Measurements from ENCODE around the gene PTGFRN.

PTGFRN gene

DNA sequence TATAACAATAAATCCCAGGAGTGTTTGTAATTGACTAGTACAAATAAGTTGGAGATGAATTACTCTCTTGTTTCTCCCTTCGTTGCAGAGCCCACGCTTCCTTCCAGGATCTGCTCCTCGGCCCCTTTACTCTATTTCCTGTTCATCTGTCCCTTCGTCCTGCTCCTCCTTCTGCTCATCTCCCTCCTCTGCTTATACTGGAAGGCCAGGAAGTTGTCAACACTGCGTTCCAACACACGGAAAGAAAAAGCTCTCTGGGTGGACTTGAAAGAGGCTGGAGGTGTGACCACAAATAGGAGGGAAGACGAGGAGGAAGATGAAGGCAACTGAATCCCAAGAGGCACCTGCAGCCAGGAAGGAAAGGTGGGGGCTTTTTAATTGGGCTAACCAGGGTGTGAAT is 124.1 kb downstream of the PTGFRN start:
- DNase-seq (ENCODE audit: low read depth in 2 of 2) = no peak

DNA sequence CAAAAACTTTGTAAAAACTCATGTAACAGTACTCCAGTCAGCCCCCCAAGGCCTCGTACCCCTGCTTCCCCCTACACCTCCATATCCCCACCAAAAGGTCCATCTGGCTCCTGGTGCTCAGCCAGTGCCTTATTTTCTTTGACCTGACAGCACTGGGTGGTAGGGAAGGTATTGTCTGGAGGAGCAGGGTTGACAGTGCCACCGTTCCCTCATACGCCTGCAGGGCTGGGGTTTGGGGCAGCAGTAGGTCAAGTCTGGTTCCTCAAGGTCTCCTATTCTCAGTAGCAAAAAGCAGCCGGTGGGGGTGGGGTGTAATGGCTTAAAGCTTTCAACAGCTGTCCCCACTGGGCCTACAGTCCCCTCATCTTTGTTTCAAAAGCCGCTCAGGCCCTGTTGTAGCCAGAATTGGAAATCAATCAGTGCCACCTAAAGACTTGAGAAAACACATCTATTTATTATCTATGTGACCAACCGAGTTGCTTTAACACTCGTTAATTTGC is 125.1 kb downstream of the PTGFRN start:
- DNase-seq (ENCODE audit: low read depth in 2 of 2) = no peak

DNA sequence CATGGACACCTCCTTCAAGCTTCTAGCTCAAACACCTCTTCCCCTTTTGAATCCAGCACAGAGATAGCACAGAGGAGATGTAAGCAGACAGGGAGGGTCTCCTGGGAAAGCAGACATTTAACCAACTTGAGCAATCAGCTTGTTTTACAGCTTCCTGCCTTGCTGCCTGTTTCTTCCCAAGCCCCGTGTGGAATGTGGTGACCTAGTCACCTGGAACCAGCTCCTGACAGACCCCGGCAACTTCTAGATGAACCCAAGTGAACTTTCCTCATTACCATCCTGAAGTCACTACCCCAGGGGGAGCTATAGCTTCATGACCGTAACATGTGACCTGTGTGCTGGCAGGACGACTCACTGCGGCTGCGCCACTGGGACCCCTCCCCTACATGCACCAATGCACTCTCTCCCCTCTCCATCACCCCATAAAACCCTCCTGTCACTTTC is 126.3 kb downstream of the PTGFRN start:
- no peak for DNase-seq (ENCODE audit: low read depth in 2 of 2)

DNA sequence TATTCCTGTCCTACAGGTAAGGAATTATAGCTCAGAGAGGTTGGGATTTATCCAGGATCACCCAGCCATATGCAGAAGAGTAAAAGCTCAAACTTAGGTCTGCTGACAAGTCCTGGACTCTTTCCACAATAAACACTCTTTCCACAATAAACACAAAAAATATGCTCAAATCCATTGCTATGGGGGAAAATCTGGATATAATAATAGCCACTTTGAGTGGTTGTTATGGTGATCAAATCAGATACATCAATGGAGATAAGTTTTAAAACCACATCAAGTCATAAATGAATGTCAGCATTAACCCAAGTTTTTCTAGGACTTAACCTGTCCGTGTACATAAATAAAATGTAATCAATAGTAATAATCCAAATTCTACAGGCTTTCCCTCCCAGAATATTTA is 128.1 kb downstream of the PTGFRN start:
- no peak for DNase-seq (ENCODE audit: low read depth in 2 of 2)

DNA sequence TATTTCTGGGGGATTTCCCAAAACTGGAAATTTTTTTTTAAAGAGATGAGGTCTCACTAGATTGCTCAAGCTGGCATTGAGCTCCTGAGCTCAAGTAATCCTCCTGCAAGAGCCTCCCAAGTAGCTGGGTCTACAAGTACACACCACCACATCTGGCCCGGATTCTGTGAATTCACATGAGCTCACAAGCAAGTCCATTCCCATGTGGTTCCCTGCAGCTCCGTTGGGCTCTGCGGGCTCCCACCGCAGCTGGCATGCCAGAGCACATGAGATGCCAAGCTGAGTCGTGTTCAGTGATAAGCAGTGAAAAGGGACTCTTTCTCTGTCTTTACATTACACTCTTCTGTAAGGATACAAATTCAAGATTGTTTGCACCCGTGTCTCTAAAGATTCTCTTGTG is 128.5 kb downstream of the PTGFRN start:
- no peak for DNase-seq (ENCODE audit: low read depth in 2 of 2)

Data from activated CD8-positive, alpha-beta memory T cell treated with anti-CD3 and anti-CD28 coated beads for 4 hours (primary cell).